CD4-positive, alpha-beta T cell treated with Interferon gamma for 1 hour (primary cell): ENCODE measurements around the gene GMDS.

ENCODE experiments used
- DNase-seq: peaks from one replicate; pipeline ENCODE4 v3.0.0-alpha.2; 2020

GMDS gene

GRCh38 chr6:2033544-2033943 is 211.9 kb downstream of the GMDS start:
- DNase-seq: no peak

GRCh38 chr6:2030682-2031244 is 214.6 kb downstream of the GMDS start:
- no peak for DNase-seq

- no peak for DNase-seq
These were observed 215.5 kb downstream of the GMDS start for GRCh38 chr6:2029952-2030351.

- DNase-seq: no peak
These were observed 216.1 kb downstream of the GMDS start for GRCh38 chr6:2029130-2029794.

- no peak for DNase-seq
These were observed 216.9 kb downstream of the GMDS start for GRCh38 chr6:2028457-2029038.

GRCh38 chr6:2026133-2026532 is 219.3 kb downstream of the GMDS start:
- no peak for DNase-seq

- DNase-seq: no peak
These were observed 223.7 kb downstream of the GMDS start for GRCh38 chr6:2021713-2022125.

- DNase-seq: no peak
These were observed 224.5 kb downstream of the GMDS start for GRCh38 chr6:2020909-2021308.

GRCh38 chr6:2019051-2019450 is 226.4 kb downstream of the GMDS start:
- no peak for DNase-seq

GRCh38 chr6:2016040-2016439 is 229.4 kb downstream of the GMDS start:
- DNase-seq: no peak

GRCh38 chr6:2008383-2008976 is 236.9 kb downstream of the GMDS start:
- DNase-seq: no peak

GRCh38 chr6:2007165-2007564 is 238.2 kb downstream of the GMDS start:
- DNase-seq: no peak

GRCh38 chr6:2004888-2005287 is 240.5 kb downstream of the GMDS start:
- no peak for DNase-seq

GRCh38 chr6:2000962-2001361 is 244.4 kb downstream of the GMDS start:
- no peak for DNase-seq

- no peak for DNase-seq
These were observed 247.7 kb downstream of the GMDS start for GRCh38 chr6:1997702-1998101.

GRCh38 chr6:1995636-1996035 is 249.8 kb downstream of the GMDS start:
- no peak for DNase-seq

- no peak for DNase-seq
These were observed 252.4 kb downstream of the GMDS start for GRCh38 chr6:1993042-1993441.

- DNase-seq: no peak
These were observed 254.0 kb downstream of the GMDS start for GRCh38 chr6:1991332-1991878.

GRCh38 chr6:1988843-1989242 is 256.6 kb downstream of the GMDS start:
- DNase-seq: no peak

GRCh38 chr6:1987640-1988039 is 257.8 kb downstream of the GMDS start:
- DNase-seq: no peak

GRCh38 chr6:1986454-1987243 is 258.8 kb downstream of the GMDS start:
- DNase-seq: no peak

- no peak for DNase-seq
These were observed 260.9 kb downstream of the GMDS start for GRCh38 chr6:1984346-1984994.

GRCh38 chr6:1983850-1984249 is 261.6 kb downstream of the GMDS start:
- DNase-seq: no peak
